ENCODE data around the gene NPR1.
"Not testable (repeated sequence)": the region's sequence is repeated elsewhere in the genome, so short reads cannot be mapped to it uniquely, and the experiment has no call there.

DNA sequence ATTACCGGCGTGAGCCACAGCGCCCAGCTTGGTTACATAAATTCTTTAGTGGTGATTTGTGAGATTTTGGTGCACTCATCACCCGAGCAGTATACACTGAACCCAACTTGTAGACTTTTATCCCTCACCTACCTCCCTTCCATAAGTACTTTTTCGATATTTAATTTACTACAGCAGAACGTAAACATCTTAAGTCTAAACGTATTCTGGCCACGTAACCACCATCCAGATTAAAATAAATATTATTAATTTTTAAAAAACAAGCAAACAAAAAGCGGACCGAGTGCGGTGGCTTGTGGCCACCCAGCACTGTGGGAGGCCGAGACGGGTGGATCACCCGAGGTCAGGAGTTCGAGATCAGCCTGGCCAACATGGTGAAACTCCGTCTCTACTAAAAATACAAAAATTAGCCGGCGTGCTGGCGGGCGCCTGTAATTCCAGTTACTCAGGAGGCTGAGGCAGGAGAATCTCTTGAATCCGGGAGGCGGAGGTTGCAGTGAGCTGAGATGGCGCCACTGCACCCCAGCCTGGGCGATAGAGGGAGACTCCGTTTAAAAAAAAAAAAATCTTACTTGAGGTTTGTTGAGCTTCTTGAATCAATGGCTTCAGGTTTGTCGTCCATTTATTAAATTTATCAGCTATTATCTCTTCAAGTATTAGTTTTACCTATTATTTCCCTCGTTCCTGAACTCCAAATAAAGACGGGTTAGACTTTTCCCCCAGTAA lies 6.7 kb upstream of the NPR1 start:
- not testable (repeated sequence) for TF ChIP-seq FOXA2 (IDR thresholded peaks at IDR 0.05); JUND (IDR thresholded peaks at IDR 0.05); NR2F2 (IDR thresholded peaks at IDR 0.05); TAF1 (conservative IDR thresholded peaks at IDR 0.05); RAD21 (IDR thresholded peaks at IDR 0.05)
- TF ChIP-seq, protein P1, sequence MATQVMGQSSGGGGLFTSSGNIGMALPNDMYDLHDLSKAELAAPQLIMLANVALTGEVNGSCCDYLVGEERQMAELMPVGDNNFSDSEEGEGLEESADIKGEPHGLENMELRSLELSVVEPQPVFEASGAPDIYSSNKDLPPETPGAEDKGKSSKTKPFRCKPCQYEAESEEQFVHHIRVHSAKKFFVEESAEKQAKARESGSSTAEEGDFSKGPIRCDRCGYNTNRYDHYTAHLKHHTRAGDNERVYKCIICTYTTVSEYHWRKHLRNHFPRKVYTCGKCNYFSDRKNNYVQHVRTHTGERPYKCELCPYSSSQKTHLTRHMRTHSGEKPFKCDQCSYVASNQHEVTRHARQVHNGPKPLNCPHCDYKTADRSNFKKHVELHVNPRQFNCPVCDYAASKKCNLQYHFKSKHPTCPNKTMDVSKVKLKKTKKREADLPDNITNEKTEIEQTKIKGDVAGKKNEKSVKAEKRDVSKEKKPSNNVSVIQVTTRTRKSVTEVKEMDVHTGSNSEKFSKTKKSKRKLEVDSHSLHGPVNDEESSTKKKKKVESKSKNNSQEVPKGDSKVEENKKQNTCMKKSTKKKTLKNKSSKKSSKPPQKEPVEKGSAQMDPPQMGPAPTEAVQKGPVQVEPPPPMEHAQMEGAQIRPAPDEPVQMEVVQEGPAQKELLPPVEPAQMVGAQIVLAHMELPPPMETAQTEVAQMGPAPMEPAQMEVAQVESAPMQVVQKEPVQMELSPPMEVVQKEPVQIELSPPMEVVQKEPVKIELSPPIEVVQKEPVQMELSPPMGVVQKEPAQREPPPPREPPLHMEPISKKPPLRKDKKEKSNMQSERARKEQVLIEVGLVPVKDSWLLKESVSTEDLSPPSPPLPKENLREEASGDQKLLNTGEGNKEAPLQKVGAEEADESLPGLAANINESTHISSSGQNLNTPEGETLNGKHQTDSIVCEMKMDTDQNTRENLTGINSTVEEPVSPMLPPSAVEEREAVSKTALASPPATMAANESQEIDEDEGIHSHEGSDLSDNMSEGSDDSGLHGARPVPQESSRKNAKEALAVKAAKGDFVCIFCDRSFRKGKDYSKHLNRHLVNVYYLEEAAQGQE (IDR thresholded peaks at IDR 0.05): not testable (repeated sequence)
- TF ChIP-seq, protein P2, sequence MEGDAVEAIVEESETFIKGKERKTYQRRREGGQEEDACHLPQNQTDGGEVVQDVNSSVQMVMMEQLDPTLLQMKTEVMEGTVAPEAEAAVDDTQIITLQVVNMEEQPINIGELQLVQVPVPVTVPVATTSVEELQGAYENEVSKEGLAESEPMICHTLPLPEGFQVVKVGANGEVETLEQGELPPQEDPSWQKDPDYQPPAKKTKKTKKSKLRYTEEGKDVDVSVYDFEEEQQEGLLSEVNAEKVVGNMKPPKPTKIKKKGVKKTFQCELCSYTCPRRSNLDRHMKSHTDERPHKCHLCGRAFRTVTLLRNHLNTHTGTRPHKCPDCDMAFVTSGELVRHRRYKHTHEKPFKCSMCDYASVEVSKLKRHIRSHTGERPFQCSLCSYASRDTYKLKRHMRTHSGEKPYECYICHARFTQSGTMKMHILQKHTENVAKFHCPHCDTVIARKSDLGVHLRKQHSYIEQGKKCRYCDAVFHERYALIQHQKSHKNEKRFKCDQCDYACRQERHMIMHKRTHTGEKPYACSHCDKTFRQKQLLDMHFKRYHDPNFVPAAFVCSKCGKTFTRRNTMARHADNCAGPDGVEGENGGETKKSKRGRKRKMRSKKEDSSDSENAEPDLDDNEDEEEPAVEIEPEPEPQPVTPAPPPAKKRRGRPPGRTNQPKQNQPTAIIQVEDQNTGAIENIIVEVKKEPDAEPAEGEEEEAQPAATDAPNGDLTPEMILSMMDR (IDR thresholded peaks at IDR 0.05; ENCODE audit: low read depth, low read length, missing input control): not testable (repeated sequence)
- TF ChIP-seq, protein P3, sequence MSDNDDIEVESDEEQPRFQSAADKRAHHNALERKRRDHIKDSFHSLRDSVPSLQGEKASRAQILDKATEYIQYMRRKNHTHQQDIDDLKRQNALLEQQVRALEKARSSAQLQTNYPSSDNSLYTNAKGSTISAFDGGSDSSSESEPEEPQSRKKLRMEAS (IDR thresholded peaks at IDR 0.05): not testable (repeated sequence)
- TF ChIP-seq, protein P4, sequence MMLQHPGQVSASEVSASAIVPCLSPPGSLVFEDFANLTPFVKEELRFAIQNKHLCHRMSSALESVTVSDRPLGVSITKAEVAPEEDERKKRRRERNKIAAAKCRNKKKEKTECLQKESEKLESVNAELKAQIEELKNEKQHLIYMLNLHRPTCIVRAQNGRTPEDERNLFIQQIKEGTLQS (IDR thresholded peaks at IDR 0.05): not testable (repeated sequence)

All from liver (tissue), 3 donors.